Suprapubic skin (tissue), 3 donors: ENCODE data around the gene NELL1.

Experiments used
- CTCF ChIP-seq, 2 donors: fragments of 200-600 bp in 1 of 2; fragments of 450-650 bp in 1 of 2; sonication (generic) in 1 of 2; IDR thresholded peaks; one replicate each; pipeline ENCODE4 v1.5.1; 2016 to 2019; ENCODE audit warnings: antibody characterized with exemption in 2 of 2, mild to moderate bottlenecking in 1 of 2, moderate library complexity in 1 of 2
- EP300 ChIP-seq: sonication (generic); formaldehyde crosslinking; IDR thresholded peaks from one replicate; pipeline ENCODE4 v1.6.1; 2017; ENCODE audit warnings: antibody characterized with exemption
- POLR2A ChIP-seq, 2 donors: fragments of 450-650 bp; IDR thresholded peaks; one replicate each; pipeline ENCODE4 v1.6.1; 2017; ENCODE audit warnings: antibody characterized with exemption in 2 of 2, mild to moderate bottlenecking in 2 of 2, moderate library complexity in 2 of 2

DNA sequence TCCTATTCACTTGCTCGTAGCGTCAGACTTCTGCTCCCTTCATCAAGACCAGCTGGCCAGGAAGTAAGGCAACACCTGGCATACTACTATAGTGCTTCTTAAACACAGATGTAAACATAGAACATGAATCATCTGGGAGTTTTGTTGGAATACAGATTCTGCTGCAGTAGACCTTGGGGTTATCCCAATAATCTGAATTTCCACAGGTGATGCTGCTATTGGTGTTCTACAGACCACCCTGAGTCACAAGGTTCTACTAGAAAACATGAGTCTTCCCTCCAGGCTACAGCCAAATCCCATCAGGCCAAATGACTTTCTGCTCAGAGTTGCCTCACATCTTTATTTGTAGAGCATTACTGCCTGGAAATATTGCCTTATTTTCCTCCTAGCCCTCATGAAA lies 175.2 kb downstream of the NELL1 start:
- TF ChIP-seq CTCF (IDR thresholded peaks at IDR 0.05) (no peak), POLR2A (IDR thresholded peaks at IDR 0.05) (no peak), EP300 (no peak)
